Endometrial microvascular endothelial cells (primary cell): ENCODE results near the gene PIF1. TPM values are rescaled to one million over a fixed set of nuclear protein-coding genes. Genes with fewer than 3 reads are reported as not detected.
"Not testable (repeated sequence)": the region's sequence is repeated elsewhere in the genome, so short reads cannot be mapped to it uniquely, and the experiment has no call there.

Experiments
- in situ Hi-C: cut with HindIII; loops from 2 replicates; pipeline ENCODE4 v1.10.0; 2017; ENCODE audit warnings: low sequenced_read_pairs, low pct_unique_long_range_greater_than_20kb; ENCODE audit errors: inconsistent ontology term
- total RNA-seq: library from RNA; depleted of rRNA; stranded (reverse); fragments of >200 nt; gene quantifications from one replicate; pipeline ENCODE4 v1.2.3, GENCODE V29; 2015; ENCODE audit errors: inconsistent ontology term

Gene PIF1
- total RNA-seq, 1 donor from 2014 or later = 25.3 TPM

DNA sequence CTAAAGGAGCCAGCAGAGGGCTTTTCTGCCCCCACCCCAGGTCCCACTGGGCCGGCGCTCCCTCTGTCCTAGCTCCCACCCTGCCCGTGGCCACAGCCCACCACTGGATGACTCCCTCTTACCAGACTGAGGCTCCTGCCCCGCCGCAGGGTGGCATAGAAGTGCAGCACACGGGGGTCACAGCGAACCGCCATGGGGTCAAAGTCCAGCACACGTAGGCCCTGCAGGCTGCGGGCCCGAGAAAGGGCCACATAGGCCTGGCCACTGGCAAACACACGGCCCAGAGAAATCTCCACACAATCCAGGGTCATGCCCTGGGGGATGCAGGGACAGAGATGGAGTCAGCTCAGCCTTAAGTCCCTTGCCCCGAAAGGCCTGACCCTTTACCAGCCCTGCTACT is 9.0 kb downstream of the PIF1 start:
- in situ Hi-C loops = no loop called here

DNA sequence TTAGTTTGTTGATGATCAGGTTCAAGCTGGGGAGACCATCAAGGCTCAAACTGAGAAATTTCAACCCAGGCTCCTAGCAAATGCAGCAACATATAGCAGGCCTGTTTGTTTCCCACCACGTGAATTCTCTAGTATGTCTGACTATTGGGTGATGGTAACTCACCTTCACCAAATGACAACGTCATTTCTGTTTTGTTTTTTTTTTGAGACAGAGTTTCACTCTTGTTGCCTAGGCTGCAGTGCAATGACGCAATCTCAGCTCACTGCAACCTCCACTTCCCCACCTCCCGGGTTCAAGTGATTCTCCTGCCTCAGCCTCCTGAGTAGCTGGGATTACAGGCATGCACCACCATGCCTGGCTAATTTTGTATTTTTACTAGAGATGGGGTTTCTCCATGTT is 10.5 kb downstream of the PIF1 start:
- in situ Hi-C loops = not testable (repeated sequence)

DNA sequence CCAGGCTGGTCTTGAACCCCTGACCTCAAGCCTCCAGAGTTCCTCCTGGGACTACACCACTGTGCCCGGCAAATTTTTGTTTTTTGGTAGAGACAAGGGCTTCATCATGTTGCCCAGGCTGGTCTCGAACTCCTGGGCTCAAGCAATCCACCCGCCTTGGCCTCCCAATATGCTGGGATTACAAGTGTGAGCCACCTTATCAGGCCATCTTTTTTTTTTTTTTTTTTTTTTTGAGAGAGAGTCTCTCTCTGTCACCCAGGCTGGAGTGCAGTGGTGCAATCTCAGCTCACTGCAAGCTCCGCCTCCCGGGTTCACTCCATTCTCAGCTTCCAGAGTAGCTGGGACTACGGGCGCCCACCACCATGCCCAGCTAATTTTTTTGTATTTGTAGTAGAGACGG is 11.2 kb downstream of the PIF1 start:
- in situ Hi-C loops = not testable (repeated sequence)

DNA sequence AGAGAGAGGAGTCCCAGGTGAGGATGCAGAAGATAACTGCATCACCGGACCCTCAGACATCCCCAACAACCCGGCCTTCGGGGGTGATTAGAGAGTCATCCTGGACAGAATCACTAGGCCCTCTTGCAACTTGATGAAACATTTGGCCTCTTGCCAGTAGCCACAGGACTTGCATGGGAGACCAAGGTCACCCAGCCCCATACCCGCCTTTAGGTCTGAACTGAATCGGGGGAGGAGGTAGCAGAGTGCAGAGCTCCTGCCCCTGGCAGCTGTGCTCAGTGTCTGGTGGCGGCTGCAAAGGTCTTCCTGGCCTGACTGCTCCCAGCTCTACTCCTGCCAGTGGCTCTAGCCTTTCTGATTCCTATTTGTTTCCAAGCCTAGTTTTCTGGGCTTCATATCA is 12.4 kb downstream of the PIF1 start:
- in situ Hi-C loops = no loop called here

DNA sequence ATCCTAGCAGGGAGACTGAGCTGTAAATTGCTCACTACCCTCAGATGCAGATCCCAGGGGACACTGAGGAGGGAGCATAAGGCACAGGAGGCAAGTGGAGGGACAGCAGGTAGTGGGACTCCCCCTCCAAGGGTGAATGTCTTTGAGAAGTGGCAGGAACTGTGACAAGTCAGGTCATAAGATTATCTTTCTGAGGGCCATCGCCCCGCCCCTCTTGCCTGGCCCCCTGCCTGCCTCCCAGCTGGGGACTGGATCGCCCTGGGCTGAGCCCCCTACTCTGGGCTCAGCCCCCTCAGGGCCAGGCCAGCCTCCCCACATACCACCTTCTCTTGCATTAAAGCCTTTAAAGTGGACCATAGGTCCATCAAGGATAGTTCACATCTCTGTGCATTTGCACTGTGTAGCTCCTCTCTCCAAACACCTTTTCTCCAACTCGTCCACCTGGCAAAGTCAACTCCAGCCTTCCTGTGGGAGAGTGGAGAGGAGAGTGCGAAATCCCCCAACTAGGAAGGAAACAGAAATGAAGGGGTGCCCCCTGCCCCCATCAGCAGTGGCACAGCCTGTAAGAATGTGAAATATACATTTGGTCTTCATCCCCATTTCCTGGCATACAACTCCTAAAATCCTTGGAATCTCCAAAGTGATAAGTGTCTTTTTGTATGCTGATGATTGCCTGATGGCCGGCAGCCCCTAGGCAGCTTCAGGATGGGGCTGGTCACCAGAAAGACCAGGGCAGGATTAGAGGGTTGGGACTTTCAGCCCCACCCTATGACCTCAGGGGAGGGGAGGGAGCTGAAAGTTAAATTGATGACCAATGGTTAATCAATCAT is 14.7 kb downstream of the PIF1 start:
- in situ Hi-C loops = no loop called here

GRCh38 chr15:64809649-64810496 is 15.6 kb downstream of the PIF1 start:
- in situ Hi-C loops = no loop called here

DNA sequence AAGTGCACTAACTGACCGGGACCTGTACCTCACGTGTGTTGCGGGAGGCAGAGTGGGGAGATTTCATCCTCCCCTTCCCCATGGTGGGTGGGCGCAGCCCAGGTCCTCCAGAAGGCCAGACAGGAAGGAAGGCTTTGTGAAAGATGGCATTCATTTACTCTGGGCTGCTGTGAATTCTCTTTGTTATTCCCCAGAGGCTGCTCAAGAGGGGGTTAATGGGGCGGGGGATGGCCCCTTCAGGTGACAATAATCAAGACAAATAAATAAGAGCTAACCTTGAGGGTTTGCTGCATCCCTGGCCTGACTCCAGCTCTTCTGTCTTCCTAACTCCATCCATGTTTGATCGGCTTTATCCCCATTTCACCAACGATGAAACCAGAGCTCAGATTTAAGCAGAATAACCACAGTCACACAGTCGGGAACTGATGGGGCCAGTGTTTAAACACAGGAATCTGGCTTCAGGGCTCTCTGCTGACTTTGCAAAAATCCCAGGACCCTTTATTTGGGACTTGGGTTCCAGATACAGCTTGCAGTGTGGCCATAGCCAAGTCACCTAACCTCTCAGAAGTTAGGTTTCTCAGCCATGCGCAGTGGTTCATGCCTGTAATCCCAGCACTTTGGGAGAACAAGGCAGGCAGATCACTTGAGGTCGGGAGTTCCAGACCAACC is 16.5 kb downstream of the PIF1 start:
- in situ Hi-C loops = no loop called here

DNA sequence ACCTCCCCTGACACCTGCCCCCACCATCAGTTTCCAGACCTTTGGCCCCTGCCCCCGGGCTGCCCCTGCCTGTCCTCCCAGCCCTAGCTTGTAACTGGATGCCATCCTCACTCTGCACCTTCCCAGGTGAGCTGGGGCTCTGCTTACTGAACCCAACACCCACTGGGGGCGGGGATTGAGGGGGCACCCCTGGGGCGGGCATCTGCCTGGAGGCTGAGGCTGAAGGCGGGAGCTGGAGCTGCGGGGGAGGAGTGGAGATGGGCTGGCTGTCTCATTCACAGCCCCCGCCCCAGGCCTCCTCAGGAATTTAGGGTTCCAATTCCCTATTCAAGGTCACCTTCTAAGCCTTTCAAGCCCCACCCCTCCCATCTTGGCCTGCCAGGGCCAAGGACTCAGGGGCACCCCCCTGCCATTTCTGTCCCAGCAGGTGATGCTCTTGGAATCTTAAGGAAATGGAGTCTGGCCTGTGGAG is 17.7 kb downstream of the PIF1 start:
- in situ Hi-C loops = no loop called here

- in situ Hi-C loops = no loop called here
Measured at GRCh38 chr15:64807051-64807749, 18.2 kb downstream of the PIF1 start.

DNA sequence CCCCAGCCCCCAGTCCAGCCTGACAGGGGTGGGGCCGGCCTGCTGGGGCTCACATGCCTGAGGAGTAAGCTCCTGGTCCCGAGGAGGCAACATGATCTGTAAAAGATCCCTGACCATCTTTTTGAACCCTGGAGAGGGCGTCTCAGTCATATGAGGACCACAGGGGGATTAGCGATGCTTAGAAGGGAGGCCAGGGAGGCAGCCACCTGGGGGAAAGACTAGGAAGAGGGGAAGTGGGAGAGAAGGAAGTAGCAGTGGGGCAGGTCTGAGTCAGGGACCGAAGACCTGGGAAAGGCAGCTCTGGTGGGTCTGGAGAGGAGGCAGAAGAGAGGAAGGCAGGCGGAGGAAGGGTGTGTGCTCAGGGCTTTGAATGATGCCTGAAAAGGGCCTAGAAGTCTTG is 18.9 kb downstream of the PIF1 start:
- in situ Hi-C loops = no loop called here

GRCh38 chr15:64804619-64805018 is 20.8 kb downstream of the PIF1 start:
- in situ Hi-C loops = no loop called here

DNA sequence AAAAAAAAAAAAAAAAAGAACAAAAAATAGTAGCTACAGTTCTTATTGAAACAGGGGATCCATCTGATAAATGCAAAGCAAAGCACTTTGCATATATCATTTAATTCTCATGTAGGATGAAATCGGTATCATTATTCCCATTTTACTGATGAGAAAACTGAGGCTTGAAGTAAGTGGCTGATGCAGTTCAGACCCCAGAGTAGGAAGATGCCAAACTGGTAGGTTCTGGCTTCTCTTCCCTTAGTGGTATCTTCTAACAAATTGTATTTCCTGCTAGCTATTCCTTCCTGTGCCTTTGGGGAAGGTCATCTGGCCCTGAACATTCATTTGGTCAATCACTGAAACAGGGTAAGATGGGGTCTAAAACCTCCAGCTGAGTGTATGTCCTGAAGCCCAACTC is 21.9 kb downstream of the PIF1 start:
- in situ Hi-C loops = no loop called here

DNA sequence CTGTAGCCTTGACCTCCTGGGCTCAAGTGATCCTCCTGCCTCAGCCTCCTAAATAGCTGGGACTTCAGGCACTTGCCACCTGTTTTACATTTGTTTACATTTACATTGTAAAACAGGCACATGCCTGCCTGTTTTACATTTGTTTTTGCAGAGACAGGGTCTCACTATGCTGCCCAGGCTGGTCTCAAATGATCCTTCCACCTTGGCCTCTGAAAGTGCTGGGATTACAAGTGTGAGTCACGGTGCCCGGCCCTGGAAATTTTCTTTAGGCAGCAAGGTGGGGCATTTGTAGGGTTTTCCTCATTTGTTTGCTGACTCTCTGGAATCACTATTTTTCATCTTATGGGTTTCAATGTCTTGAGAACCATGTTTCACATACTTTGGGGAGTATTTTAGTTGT is 25.0 kb downstream of the PIF1 start:
- in situ Hi-C loops = no loop called here

DNA sequence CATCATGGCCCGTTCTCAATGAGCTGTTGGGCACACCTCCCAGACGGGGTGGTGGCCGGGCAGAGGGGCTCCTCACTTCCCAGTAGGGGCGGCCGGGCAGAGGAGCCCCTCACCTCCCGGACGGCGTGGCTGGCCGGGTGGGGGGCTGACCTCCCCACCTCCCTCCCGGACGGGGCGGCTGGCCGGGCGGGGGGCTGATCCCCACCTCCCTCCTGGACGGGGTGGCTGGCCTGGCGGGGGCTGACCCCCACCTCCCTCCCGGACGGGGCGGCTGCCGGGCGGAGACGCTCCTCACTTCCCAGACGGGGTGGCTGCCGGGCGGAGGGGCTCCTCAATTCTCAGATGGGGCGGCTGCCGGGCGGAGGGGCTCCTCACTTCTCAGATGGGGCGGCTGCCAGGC is 26.5 kb downstream of the PIF1 start:
- in situ Hi-C loops = not testable (repeated sequence)

GRCh38 chr15:64795921-64796320 is 29.5 kb downstream of the PIF1 start:
- in situ Hi-C loops = not testable (repeated sequence)

DNA sequence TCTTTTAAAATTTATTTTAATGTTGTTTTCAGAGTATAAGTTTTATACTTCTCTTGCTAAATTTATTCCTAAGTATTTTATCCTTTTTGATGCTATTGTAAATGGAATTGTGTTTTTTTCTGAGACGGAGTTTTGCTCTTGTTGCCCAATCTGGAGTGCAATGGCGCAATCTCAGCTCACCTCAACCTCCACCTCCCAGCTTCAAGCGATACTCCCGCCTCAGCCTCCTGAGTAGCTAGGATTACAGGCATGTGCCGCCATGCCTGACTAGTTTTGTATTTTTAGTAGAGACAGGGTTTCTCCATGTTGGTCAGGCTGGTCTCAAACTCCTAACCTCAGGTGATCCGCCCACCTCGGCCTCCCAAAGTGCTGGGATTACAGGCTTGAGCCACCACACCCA is 30.1 kb downstream of the PIF1 start:
- in situ Hi-C loops = not testable (repeated sequence)

GRCh38 chr15:64792282-64792681 is 33.2 kb downstream of the PIF1 start:
- in situ Hi-C loops = no loop called here

DNA sequence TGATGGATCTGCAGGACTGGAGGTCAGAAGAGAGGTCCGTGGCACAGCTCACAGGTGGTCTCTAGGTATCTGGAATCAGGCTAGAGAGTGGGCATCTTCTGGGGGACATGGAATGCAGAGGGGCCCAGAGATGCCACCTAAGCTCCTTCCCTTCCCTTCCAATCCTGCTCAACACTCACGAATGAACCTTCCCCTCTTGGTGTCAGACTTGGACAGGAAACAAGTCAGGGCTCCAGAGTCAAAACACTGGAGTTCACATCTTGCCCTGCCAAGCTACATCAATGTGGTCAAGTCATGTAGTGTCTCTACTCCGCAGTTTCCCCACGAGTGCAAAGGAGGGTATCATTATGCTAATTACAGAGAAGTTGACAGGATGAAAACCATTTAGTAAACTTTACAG is 34.0 kb downstream of the PIF1 start:
- in situ Hi-C loops = no loop called here

- in situ Hi-C loops = no loop called here
Measured at GRCh38 chr15:64783796-64784195, 41.7 kb downstream of the PIF1 start.
